ENCODE data around the gene HOXC12.

- TF ChIP-seq, protein P1, sequence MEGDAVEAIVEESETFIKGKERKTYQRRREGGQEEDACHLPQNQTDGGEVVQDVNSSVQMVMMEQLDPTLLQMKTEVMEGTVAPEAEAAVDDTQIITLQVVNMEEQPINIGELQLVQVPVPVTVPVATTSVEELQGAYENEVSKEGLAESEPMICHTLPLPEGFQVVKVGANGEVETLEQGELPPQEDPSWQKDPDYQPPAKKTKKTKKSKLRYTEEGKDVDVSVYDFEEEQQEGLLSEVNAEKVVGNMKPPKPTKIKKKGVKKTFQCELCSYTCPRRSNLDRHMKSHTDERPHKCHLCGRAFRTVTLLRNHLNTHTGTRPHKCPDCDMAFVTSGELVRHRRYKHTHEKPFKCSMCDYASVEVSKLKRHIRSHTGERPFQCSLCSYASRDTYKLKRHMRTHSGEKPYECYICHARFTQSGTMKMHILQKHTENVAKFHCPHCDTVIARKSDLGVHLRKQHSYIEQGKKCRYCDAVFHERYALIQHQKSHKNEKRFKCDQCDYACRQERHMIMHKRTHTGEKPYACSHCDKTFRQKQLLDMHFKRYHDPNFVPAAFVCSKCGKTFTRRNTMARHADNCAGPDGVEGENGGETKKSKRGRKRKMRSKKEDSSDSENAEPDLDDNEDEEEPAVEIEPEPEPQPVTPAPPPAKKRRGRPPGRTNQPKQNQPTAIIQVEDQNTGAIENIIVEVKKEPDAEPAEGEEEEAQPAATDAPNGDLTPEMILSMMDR (IDR thresholded peaks at IDR 0.05), result no peak
- TF ChIP-seq POLR2A (IDR thresholded peaks at IDR 0.05), result no peak
Observed at GRCh38 chr12:53937596-53938325, 16.9 kb upstream of the HOXC12 start.

All from right lobe of liver (tissue), 4 donors.